ENCODE measurements around the gene IRF8.

GRCh38 chr16:85869206-85869605 lies 29.8 kb upstream of the IRF8 start:
- TF ChIP-seq CTCF (conservative IDR thresholded peaks at IDR 0.05; ENCODE audit: low read length) = no peak
- TF ChIP-seq EZH2phosphoT487 (IDR thresholded peaks at IDR 0.05; ENCODE audit: borderline replicate concordance) = no peak
